K562 (cell line): ENCODE measurements around the gene TRERF1. TPM values are rescaled to one million over a fixed set of nuclear protein-coding genes. Genes with fewer than 3 reads are reported as not detected.

Experiments used
- ATAC-seq: fragments of 200-7000 bp; cut with Tn5 transposase; 3 replicates; pipeline ENCODE4 v1.9.1; 2020; ENCODE audit warnings: moderate library complexity
- BruUV-seq: library from RNA; stranded (reverse); fragments of 400-500 nt; replicated peaks from 2 replicates; lab custom pipeline; 2021; lab: Mats Ljungman, UMichigan
- CTCF ChIA-PET: fragments of 300-600 bp; formaldehyde crosslinking; extraction: SDS; loops from one replicate; lab custom pipeline; 2021; ENCODE audit warnings: low intra/inter-chr PET ratio; lab: Yijun Ruan, JAX
- POLR2A ChIA-PET: fragments of 300-600, 350-650 bp; sonication (Branson Sonifier 250); formaldehyde crosslinking; extraction: SDS; loops from one replicate; lab custom pipeline; 2021; ENCODE audit warnings: antibody characterized with exemption, inconsistent platforms; lab: Yijun Ruan, JAX
- DNase-seq, 4 experiments: peaks; one replicate each; pipeline versions ENCODE4 v3.0.0 to v3.0.0-alpha.2; 2011 to 2018; ENCODE audit warnings: low spot score in 3 of 4, mixed read lengths in 3 of 4; ENCODE audit errors: extremely low read depth in 1 of 4
- FAIRE-seq: peaks from 2 replicates; lab custom pipeline; 2011; peaks lifted over from hg19 to GRCh38; lab: Jason Lieb, UNC
- H2AFZ ChIP-seq: 2 replicates; pipeline ENCODE4 v1.6.0; 2011; ENCODE audit warnings: low read depth, low read length, control low read depth, inconsistent platforms
- H3K27ac ChIP-seq: fragments of 200-600 bp; 3 replicates; pipeline ENCODE4 v1.8.0; 2011; ENCODE audit warnings: low read depth, mild to moderate bottlenecking, control low read depth, inconsistent platforms, low read length, moderate library complexity, mixed read lengths; ENCODE audit errors: extremely low read depth
- H3K27me3 ChIP-seq, 2 experiments: fragments of 300-600 bp in 1 of 2; 2 replicates in 1 of 2; 3 replicates in 1 of 2; pipeline versions ENCODE4 v1.6.0 to v1.8.0; 2011; ENCODE audit warnings: inconsistent platforms in 2 of 2, low read length in 2 of 2, mild to moderate bottlenecking in 1 of 2, mixed read lengths in 1 of 2, moderate library complexity in 1 of 2; ENCODE audit not compliant: control insufficient read depth in 2 of 2, insufficient read depth in 2 of 2
- H3K36me3 ChIP-seq: fragments of 300-600 bp; 3 replicates; pipeline ENCODE4 v1.8.0; 2011; ENCODE audit warnings: mild to moderate bottlenecking, low read length, inconsistent platforms; ENCODE audit not compliant: control insufficient read depth, insufficient read depth
- H3K4me1 ChIP-seq, 2 experiments: fragments of 200-600 bp in 1 of 2; replicated peaks in 1 of 2; 2 replicates in 1 of 2; 3 replicates in 1 of 2; pipeline versions ENCODE4 v1.5.1 to v1.8.0; 2011; ENCODE audit warnings: inconsistent platforms in 2 of 2, low read length in 2 of 2, mild to moderate bottlenecking in 1 of 2, mixed read lengths in 1 of 2, moderate library complexity in 1 of 2; ENCODE audit not compliant: control insufficient read depth in 2 of 2, insufficient read depth in 2 of 2
- H3K4me2 ChIP-seq: 2 replicates; pipeline ENCODE4 v1.6.1; 2011; ENCODE audit warnings: low read length, control low read depth, inconsistent platforms, mixed read lengths; ENCODE audit not compliant: insufficient read depth
- H3K4me3 ChIP-seq: fragments of 200-600 bp; sonication (generic), shearing (Covaris generic); 2 replicates; pipeline ENCODE4 v1.5.1; 2016; ENCODE audit warnings: control low read depth, inconsistent platforms
- H3K79me2 ChIP-seq: fragments of 200-600 bp; 3 replicates; pipeline ENCODE4 v1.8.0; 2011; ENCODE audit warnings: low read length, inconsistent platforms; ENCODE audit not compliant: control insufficient read depth, insufficient read depth
- H3K9ac ChIP-seq, 2 experiments: 2 replicates each; pipeline versions ENCODE4 v1.6.0 to v1.6.1; 2011; ENCODE audit warnings: low read depth in 2 of 2, low read length in 2 of 2, control low read depth in 1 of 2, inconsistent platforms in 1 of 2, mild to moderate bottlenecking in 1 of 2, mixed read lengths in 1 of 2; ENCODE audit not compliant: insufficient read depth in 1 of 2
- H3K9me1 ChIP-seq: one replicate; pipeline ENCODE4 v1.6.0; 2011; ENCODE audit warnings: inconsistent platforms, mild to moderate bottlenecking, low read length, moderate library complexity; ENCODE audit not compliant: control insufficient read depth, insufficient read depth
- H3K9me3 ChIP-seq: replicated peaks from 2 replicates; pipeline ENCODE4 v1.5.1; 2011; ENCODE audit warnings: low read depth, low read length, inconsistent platforms; ENCODE audit not compliant: control insufficient read depth, insufficient read depth
- H4K20me1 ChIP-seq: replicated peaks from 2 replicates; pipeline ENCODE4 v1.6.1; 2011; ENCODE audit warnings: low read length, inconsistent platforms, mixed read lengths; ENCODE audit not compliant: control insufficient read depth, insufficient read depth
- ATF3 ChIP-seq, 2 experiments: fragments of 450-650 bp in 1 of 2; sonication (generic) in 1 of 2; formaldehyde crosslinking in 1 of 2; IDR thresholded peaks in 1 of 2; conservative IDR thresholded peaks in 1 of 2; 2 replicates each; pipeline versions ENCODE4 v1.6.1 to v1.8.1; 2016 to 2023; ENCODE audit warnings: mild to moderate bottlenecking in 2 of 2, moderate library complexity in 2 of 2, inconsistent platforms in 1 of 2, missing genetic modification reagents in 1 of 2
- CBFA2T3 ChIP-seq: fragments of 450-650 bp; IDR thresholded peaks from 2 replicates; pipeline ENCODE4 v1.6.1; 2017
- MAFG ChIP-seq: fragments of 450-650 bp; conservative IDR thresholded peaks from 2 replicates; pipeline ENCODE4 v1.6.1; 2016; ENCODE audit warnings: missing genetic modification characterization, missing compliant biosample characterization
- PREB ChIP-seq: sonication (generic); formaldehyde crosslinking; IDR thresholded peaks from 2 replicates; pipeline ENCODE4 v1.8.1; 2023; ENCODE audit warnings: mild to moderate bottlenecking, missing genetic modification reagents
- RHOXF2B ChIP-seq: fragments of 250-450 bp; sonication (Bioruptor Pico); conservative IDR thresholded peaks from 2 replicates; pipeline ENCODE4 v1.5.1; 2021
- SNIP1 ChIP-seq: fragments of 450-650 bp; IDR thresholded peaks from 2 replicates; pipeline ENCODE4 v1.7.1; 2017; ENCODE audit warnings: low read depth, mild to moderate bottlenecking
- U2AF2 ChIP-seq: fragments of 200-400 bp; formaldehyde crosslinking; optimal IDR thresholded peaks from 2 replicates; pipeline ENCODE3; 2017; ENCODE audit warnings: low read depth, mild to moderate bottlenecking, low read length
- XRCC4 ChIP-seq: IDR thresholded peaks from one replicate; pipeline ENCODE4 v1.6.1; 2011; ENCODE audit not compliant: insufficient read depth, insufficient read length; ENCODE audit errors: extremely low read depth
- ZNF592 ChIP-seq: fragments of 450-650 bp; IDR thresholded peaks from 2 replicates; pipeline ENCODE4 v1.6.1; 2017; ENCODE audit warnings: antibody characterized with exemption, mild to moderate bottlenecking
- WGBS: fragments of 100-300 bp; shearing (Covaris generic); methylation state at CpG from one replicate; pipeline ENCODE4 v1.1.6; 2016; ENCODE audit warnings: low coverage, mixed read lengths; ENCODE audit not compliant: insufficient coverage; ENCODE audit errors: missing lambda C conversion rate; 5-methylcytosine and 5-hydroxymethylcytosine counted together
- in situ Hi-C: fragments of 300-500 bp; cut with MboI; formaldehyde crosslinking; loops from 4 replicates; pipeline ENCODE4 v1.15.0; 2018; ENCODE audit warnings: inconsistent platforms, mixed read lengths
- intact Hi-C: fragments of 100-400 bp; cut with micrococcal nuclease; formaldehyde crosslinking; loops from 2 replicates; pipeline ENCODE4 v1.14.2; 2022
- polyA plus RNA-seq, 8 experiments: library from polyadenylated mRNA; depleted of rRNA in 4 of 8; stranded (reverse) in 5 of 8; unstranded in 3 of 8; fragments of >200 nt; fragmentation: Nextera tagmentation in 2 of 8; fragmentation: Illumina TruSeq in 1 of 8; extraction: Ambion mirVana in 2 of 8; extraction: Trizol in 1 of 8; gene quantifications; 2 replicates each; pipeline versions ENCODE4 v1.2.1 to v1.2.3, GENCODE V29; 2011 to 2014; ENCODE audit warnings: inconsistent platforms in 1 of 8, missing spikeins in 1 of 8
- total RNA-seq, 7 experiments: library from RNA; depleted of rRNA in 6 of 7; stranded (reverse); fragments of >200 nt in 6 of 7; fragmentation: Illumina TruSeq in 2 of 7; extraction: Trizol in 2 of 7; gene quantifications; 2 replicates each; pipeline versions ENCODE4 v1.2.1 to v1.2.3, GENCODE V29; 2011 to 2021; ENCODE audit warnings: low replicate concordance in 1 of 7

TRERF1 gene
- total and polyA plus RNA-seq, 9 of the 15 experiments (the other 6 are each of a cell fraction or from before 2014, with no cell fraction given) = 0.04 to 0.20 (median 0.07) TPM; not detected in 3

GRCh38 chr6:42271834-42272805, 179.6 kb downstream of the TRERF1 start:
- H3K9me1 ChIP-seq = no peaks in the 10 kb centered on the region
- CTCF ChIA-PET = no interaction called here
- H3K27ac ChIP-seq = no peak overlapping the region
- BruUV-seq = no TSS peak
- no peak for ATAC-seq
- no peak for DNase-seq
- FAIRE-seq = no peak
- H3K9me3 ChIP-seq = no peaks in the 10 kb centered on the region
- no peaks in the 10 kb centered on the region; the same call in none of the 2 replicates for H4K20me1 ChIP-seq
- intact Hi-C loops = no loop called here
- peaks cover 46 to 51% of the 10 kb centered on the region in 2 experiments for H3K27me3 ChIP-seq
- no peaks in the 10 kb centered on the region for H3K4me1 ChIP-seq
- H3K79me2 ChIP-seq = no peaks in the 10 kb centered on the region
- WGBS = 1% methylated on average over 7 of the region's 7 CpGs
- H3K4me3 ChIP-seq = no peak overlapping the region
- no peak overlapping the region for H3K4me2 ChIP-seq
- POLR2A ChIA-PET = interaction anchor here (0.7 kb wide), 1 partner anchor 147 kb away, joined by 3 read pairs; no protein-coding TSS in a partner anchor
- H3K9ac ChIP-seq = peak overlapping the region in 1 of 2 experiments; percentile 46; a peak in 1 of 4 replicates
- H3K36me3 ChIP-seq = no peaks in the 10 kb centered on the region
- TF ChIP-seq PREB (CRISPR knock-in tag) (no peak), ATF3 (IDR thresholded peaks at IDR 0.05) (peak; percentile 7; the same call in 1 of the 2 replicates), ATF3 (CRISPR knock-in tag; conservative IDR thresholded peaks at IDR 0.05) (no peak), SNIP1 (no peak), CBFA2T3 (no peak), ZNF592 (no peak), RHOXF2B (CRISPR knock-in tag) (no peak), U2AF2 (no peak), MAFG (no peak), XRCC4 (no peak)
- in situ Hi-C loops = no loop called here
- no peak overlapping the region for H2AFZ ChIP-seq
